ENCODE results near the gene WEE2.

- TF ChIP-seq CTCF (IDR thresholded peaks at IDR 0.05): no peak
- no peak for TF ChIP-seq POLR2A (IDR thresholded peaks at IDR 0.05)
- no peak for TF ChIP-seq EP300 (IDR thresholded peaks at IDR 0.05)
These were observed 3.4 kb upstream of the WEE2 start for GRCh38 chr7:141704741-141705140.

Measured in stomach (tissue), 4 donors.